Neutrophil (primary cell): ENCODE data around the gene CHTF18.
"Not testable (repeated sequence)": the region's sequence is repeated elsewhere in the genome, so short reads cannot be mapped to it uniquely, and the experiment has no call there.

Experiments
- H3K27ac ChIP-seq: fragments of 200-600 bp; sonication (generic); 2 replicates; pipeline ENCODE4 v1.5.1; 2016; ENCODE audit warnings: mild to moderate bottlenecking, moderate library complexity
- H3K27me3 ChIP-seq: fragments of 200-600 bp; sonication (generic); 2 replicates; pipeline ENCODE4 v1.6.0; 2016; ENCODE audit warnings: mild to moderate bottlenecking
- H3K36me3 ChIP-seq: fragments of 200-600 bp; sonication (generic); 2 replicates; pipeline ENCODE4 v1.5.1; 2017
- H3K4me1 ChIP-seq, 2 experiments: fragments of 200-600 bp in 1 of 2; sonication (generic) in 1 of 2; 1 replicate in 1 of 2; 2 replicates in 1 of 2; pipeline versions ENCODE4 v1.5.1 to v1.6.1; 2013 to 2016; ENCODE audit warnings: low read depth in 1 of 2, low read length in 1 of 2, mild to moderate bottlenecking in 1 of 2, moderate library complexity in 1 of 2; ENCODE audit not compliant: control insufficient read depth in 1 of 2, insufficient read depth in 1 of 2
- H3K4me3 ChIP-seq, 2 experiments: fragments of 200-600 bp in 1 of 2; sonication (generic) in 1 of 2; 1 replicate in 1 of 2; 2 replicates in 1 of 2; pipeline ENCODE4 v1.5.1; 2013 to 2016; ENCODE audit warnings: low read depth in 1 of 2, low read length in 1 of 2, mild to moderate bottlenecking in 1 of 2, moderate library complexity in 1 of 2
- H3K9me3 ChIP-seq: fragments of 200-600 bp; sonication (generic); 2 replicates; pipeline ENCODE4 v1.5.1; 2016
- CTCF ChIP-seq: fragments of 200-600 bp; sonication (generic); IDR thresholded peaks from 2 replicates; pipeline ENCODE4 v1.5.1; 2016; ENCODE audit warnings: antibody characterized with exemption

The CHTF18 gene

GRCh38 chr16:769934-770333 is 18.5 kb upstream of the CHTF18 start:
- Histone ChIP-seq H3K27ac (no peak overlapping the region), H3K36me3 (no peaks in the 10 kb centered on the region), H3K4me3 (no peak overlapping the region), H3K27me3 (peaks cover 16% of the 10 kb centered on the region), H3K4me1 (no peaks in the 10 kb centered on the region), H3K9me3 (no peaks in the 10 kb centered on the region)
- TF ChIP-seq CTCF = no peak

DNA sequence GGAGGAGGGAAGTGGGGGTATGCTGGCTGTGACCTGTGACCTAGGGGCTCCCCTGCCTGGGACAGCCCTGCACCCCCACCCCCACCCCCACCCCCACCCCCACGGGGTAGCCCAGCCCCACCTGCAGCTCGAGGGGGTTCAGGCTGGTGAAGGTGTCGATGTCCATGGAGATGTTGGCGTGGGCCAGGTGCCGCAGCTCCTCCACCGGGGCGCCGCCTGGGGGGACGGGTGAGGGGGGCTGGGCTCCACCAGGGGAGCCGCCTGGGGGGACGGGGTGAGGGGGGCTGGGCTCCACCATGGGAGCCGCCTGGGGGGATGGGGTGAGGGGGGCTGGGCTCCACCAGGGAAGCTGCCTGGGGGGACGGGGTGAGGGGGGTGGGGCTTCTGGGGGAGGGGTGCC is 18.0 kb upstream of the CHTF18 start:
- H3K36me3 ChIP-seq = no peaks in the 10 kb centered on the region
- TF ChIP-seq CTCF = no peak
- H3K4me3 ChIP-seq = no peak overlapping the region
- no peaks in the 10 kb centered on the region for H3K4me1 ChIP-seq
- H3K27ac ChIP-seq = no peak overlapping the region
- H3K27me3 ChIP-seq = peaks cover 16% of the 10 kb centered on the region
- H3K9me3 ChIP-seq = no peaks in the 10 kb centered on the region

DNA sequence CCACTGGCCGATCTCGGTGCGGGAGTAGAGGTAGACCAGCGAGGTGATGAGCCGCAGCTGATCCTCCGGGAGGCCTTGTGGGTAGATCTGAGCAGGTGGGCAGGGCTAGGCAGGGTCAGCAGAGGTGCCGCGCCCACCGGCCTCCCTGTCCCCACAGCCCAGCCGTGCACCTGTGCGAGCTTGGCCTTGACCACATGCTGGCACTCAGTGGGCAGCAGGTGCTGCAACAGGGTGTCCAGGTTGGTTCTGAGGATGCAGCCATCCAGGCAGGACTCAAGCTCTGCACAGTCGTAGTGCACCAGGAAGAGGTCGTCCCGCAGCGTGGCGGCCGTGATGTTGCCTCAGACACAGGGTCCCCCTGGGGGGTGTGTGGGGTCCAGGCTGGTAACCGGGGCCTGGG is 15.5 kb upstream of the CHTF18 start:
- Histone ChIP-seq H3K27ac (no peak overlapping the region), H3K4me1 (no peaks in the 10 kb centered on the region), H3K4me3 (no peak overlapping the region), H3K9me3 (no peaks in the 10 kb centered on the region), H3K27me3 (peaks cover 36% of the 10 kb centered on the region), H3K36me3 (no peaks in the 10 kb centered on the region)
- TF ChIP-seq CTCF = no peak

DNA sequence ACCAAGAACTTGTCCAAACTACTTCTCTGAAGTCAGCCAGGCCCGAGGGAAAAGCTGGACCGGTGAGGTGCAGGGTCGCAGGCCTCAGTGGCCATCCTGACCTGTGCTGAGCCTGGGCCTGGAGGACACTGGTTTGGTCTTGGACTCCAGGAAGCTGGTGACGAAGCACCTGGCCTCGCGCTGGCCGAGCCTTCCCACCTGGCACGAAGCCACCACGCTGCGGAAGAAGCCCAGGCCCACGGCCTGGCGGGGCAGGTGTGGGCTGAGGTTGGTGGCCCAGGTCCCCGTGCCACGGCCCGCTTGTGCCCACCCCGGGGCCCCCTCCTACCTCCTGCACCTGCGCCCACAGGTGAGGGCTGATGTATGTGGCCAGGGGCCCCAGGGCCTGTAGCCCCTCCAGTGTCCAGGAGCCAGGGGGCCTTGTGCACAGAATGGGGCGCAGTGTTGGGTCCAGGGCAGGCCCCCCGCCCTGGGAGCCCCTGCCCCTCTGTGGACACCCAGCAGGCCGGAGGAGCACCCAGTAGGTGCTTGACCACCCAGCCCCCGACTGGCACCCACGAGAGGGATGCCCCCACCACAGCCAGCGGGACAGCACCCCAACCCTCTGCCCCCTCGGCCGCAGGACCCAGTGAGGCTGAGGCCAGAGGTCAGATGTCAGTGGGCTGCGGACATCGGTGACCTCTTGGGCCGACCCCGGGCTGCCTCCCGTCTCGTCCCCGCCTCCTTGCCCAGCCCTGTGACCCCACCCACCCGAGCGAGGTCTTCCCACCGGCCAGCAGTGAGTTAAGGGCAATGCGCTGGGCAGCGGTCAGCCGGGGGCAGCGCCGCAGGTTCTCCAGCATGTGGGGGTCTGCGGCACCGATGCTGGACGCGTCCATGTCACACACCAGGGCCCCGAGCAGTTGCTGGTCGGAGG is 14.1 kb upstream of the CHTF18 start:
- Histone ChIP-seq H3K4me3 (no peak overlapping the region), H3K9me3 (no peaks in the 10 kb centered on the region), H3K4me1 (no peaks in the 10 kb centered on the region), H3K27ac (no peak overlapping the region), H3K36me3 (no peaks in the 10 kb centered on the region), H3K27me3 (peaks cover 39% of the 10 kb centered on the region)
- no peak for TF ChIP-seq CTCF

- Histone ChIP-seq H3K36me3 (no peaks in the 10 kb centered on the region), H3K4me1 (no peaks in the 10 kb centered on the region), H3K27me3 (peaks cover 35% of the 10 kb centered on the region), H3K4me3 (no peak overlapping the region), H3K9me3 (no peaks in the 10 kb centered on the region), H3K27ac (no peak overlapping the region)
- no peak for TF ChIP-seq CTCF
Observed at GRCh38 chr16:775236-775796, 13.1 kb upstream of the CHTF18 start.

GRCh38 chr16:776298-776697 is 12.1 kb upstream of the CHTF18 start:
- H3K4me3 ChIP-seq, H3K9me3 ChIP-seq, H3K27ac ChIP-seq, H3K4me1 ChIP-seq, H3K36me3 ChIP-seq: not testable (repeated sequence)
- H3K27me3 ChIP-seq = peaks cover 39% of the 10 kb centered on the region
